H4 (cell line): ENCODE data around the gene DTWD2. TPM values are rescaled to one million over a fixed set of nuclear protein-coding genes. Genes with fewer than 3 reads are reported as not detected.
A peak's percentile ranks its signal among the peaks of the same experiment; 100 is the strongest.
"Not testable (repeated sequence)": the region's sequence is repeated elsewhere in the genome, so short reads cannot be mapped to it uniquely, and the experiment has no call there.

Source experiments
- DNase-seq: peaks from one replicate; pipeline ENCODE4 v3.0.0-alpha.2; 2015; ENCODE audit warnings: low spot score
- total RNA-seq: library from RNA; depleted of rRNA; stranded (reverse); fragments of >200 nt; shearing (Covaris generic); gene quantifications from 2 replicates; pipeline ENCODE4 v1.2.3, GENCODE V29; 2014

DTWD2 gene
- total RNA-seq, 1 experiment from 2014 or later = 8.7 TPM

DNA sequence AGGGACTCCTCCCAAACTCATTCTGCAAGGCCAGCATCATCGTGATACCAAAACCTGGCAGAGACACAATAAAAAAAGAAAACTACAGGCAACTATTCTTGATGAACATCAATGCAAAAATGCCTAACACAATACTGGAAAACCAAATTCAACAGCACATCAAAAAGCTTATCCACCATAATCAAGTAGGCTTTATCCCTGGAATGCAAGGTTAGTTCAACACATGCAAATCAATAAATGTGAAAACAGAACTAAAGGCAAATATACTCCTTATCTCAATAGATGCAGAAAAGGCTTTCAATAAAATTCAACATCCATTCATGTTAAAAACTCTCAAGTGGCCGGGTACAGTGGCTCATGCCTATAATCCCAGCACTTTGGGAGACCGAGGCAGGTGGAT, 111.5 kb downstream of the DTWD2 start:
- DNase-seq = not testable (repeated sequence)

DNA sequence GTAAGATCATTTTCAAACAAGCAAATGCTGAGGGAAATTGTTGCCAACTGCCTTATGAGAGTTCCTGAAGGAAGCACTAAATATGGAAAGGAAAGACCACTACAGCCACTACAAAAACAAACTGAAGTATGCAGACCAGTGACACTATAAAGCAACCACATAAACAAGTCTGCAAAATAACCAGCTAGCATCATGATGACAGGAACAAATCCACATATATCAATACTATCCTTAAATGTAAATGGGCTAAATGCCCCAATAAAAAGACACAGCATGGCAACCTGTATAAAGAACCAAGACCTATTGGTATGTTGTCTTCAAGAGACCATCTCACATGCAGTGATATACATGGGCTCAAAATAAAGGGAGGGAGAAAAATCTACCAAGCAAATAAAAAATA, 113.2 kb downstream of the DTWD2 start:
- no peak for DNase-seq

DNA sequence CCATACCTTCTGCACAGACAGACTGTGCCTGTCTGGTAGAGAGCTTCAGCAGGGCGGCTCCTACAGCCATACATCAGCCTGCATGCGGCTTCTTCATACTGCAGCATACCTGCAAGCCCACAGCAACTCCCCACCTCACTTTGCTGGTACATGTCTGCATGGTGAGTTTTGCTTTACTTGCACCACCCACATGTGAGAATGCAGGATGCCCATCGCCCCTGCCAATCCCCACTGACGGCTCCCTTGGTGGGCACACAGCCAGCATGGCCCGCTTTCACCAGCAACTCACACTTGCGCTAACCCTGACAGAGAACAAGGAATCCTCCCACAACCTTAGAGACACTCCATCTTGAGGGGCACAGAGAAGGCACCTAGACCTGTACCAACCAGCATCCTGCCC, 114.9 kb downstream of the DTWD2 start:
- no peak for DNase-seq

DNA sequence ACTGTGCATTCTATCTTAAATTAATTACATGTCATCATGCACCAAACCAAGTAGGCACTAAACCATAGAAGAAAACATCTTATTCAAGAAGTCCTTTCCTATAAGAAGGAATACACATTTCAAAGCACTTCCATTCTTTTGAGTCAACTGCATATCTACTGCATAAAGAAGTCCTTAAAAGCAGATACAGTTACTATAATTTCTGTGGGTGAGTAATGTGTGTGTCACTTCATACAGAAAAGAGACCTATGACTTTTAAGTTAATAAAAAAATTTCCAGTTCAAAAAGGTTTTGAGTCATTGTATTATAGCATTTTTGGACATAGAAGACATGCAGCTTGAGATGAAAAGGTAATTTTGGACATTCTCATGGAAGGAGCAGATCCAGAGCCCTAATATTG, 125.0 kb downstream of the DTWD2 start:
- no peak for DNase-seq

DNA sequence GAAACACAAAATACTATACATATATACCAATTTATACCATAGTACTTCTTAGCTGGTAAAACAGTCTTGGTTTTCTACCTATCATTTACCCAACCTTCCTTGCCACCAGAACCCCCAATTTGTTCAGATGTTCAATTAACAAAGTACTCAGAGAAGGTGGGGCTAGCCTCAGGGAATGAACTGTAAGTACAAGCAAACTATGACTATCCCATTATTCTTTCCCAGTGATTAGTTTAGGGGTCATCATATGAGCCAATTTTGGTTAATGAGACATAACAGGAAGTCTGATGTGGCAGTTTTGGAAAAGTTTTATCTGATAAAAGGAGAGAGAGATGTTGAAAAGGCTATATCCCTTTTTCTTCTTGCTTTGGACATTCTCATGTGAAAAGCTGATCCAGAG, 125.8 kb downstream of the DTWD2 start:
- no peak for DNase-seq

DNA sequence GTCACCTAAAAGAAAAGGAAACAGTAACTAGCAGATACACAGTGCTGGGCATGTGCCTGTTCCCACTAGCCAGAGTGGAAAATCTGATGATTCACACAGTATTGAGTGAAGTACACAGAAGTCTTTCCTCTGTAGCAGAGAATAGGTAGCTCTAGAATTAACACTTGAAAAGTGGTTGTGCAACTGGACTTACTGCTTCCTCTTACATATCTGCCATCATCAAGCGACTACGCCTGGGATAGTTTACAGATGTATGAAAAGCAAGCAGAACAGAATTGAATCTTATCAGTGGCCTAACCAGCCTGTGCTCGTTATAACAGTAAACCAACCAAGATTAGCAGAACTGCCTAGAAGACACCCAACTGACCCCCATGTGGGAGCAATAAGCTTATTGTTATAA, 130.6 kb downstream of the DTWD2 start:
- DNase-seq = peak; percentile 67

DNA sequence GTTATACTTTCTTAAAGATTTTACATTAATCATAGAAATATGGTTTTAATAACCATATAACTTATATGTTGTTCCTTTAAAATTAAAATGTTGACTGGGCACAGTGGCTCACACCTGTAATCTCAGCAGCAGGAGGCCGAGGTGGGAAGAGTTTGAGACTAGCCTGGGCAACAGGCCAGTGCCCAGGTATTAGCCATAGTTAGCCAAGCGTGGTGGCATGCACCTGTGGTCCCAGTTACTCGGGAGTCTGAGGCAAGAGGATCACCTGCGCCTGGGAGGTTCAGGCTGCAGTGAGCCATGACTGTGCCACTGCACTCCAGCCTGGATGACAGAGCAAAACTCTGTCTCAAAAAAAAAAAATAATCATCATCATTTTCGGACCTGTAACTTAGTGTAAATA, 133.5 kb downstream of the DTWD2 start:
- DNase-seq = no peak

DNA sequence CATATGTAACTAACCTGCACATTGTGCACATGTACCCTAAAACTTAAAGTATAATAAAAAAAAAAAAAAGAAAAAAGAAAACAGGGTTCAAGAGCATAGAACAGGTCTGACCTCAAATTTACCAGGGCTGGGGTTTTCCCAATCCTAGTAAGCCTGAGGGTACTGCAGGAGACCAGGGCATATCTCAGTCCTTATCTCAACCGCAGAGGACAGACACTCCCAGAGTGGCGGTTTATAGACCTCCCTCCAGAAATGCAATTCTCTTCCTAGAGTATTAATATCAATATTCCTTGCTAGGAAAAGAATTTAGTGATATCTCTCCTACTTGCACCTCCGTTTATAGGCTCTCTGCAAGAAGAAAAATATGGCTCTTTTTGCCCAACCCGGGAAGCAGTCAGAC, 136.6 kb downstream of the DTWD2 start:
- not testable (repeated sequence) for DNase-seq

DNA sequence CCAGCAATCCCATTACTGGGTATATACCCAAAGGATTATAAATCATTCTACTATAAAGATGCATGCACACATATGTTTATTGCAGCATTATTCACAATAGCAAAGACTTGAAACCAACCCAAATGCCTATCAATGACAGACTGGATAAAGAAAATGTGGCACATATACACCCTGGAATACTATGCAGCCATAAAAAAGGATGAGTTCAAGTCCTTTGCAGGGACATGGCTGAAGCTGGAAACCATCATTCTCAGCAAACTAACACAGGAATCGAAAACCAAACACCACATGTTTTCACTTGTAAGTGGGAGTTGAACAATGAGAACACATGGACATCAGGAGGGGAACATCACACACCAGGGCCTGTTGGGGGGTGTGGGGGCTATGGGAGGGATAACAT, 138.8 kb downstream of the DTWD2 start:
- not testable (repeated sequence) for DNase-seq

DNA sequence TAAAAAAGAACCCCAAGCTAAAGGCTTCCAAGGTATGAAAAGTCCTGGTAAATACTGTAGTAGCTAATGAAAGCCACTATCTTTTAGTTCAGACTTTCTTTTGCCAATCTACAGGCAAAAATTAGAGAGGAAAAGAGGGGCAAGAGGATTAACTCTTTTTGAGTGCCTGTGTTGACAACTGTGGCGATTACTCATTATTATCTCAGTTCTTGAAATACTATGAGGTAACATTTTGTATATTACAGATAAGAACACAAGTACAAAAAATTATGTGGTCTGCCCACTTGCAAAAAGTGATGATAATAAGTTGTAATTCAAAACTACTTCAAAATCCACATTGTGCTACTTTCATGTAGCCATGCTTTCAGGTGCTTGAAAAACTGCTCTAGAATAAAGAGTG, 144.0 kb downstream of the DTWD2 start:
- no peak for DNase-seq

DNA sequence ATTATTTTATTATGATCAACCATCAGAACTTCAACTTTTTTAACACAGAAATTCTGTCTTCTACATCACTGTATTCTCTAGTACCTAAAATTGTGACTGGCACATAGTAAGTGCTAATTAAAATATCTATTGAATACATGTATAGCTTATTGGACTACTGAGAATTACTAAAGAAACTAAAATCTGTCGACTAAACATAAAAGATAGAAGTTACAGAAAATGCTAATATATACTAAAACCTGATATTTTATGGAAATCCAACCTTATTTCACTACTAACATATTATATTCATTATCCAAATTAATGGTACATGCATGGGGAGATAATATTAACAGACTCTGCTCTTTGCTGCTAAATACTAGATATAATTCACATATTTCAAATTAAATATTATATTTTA, 153.6 kb downstream of the DTWD2 start:
- DNase-seq = no peak

DNA sequence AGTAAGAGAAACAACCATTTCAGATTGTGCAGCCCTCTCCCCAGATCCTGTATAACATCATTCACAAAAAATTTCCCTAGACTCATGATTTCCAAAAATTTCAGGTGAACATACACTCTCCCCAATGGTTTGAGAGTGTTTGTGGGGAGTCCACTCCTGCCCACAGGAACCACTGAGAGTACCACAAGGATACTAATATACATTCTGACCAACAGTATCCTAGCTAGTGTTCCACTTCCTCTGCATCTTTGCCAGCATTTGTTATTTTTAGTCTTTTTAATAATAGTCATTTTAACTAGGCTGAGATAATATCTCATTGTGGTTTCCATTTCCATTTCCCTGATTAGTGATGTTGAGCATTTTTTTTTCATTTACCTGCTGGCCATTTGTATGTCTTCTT, 155.4 kb downstream of the DTWD2 start:
- no peak for DNase-seq

DNA sequence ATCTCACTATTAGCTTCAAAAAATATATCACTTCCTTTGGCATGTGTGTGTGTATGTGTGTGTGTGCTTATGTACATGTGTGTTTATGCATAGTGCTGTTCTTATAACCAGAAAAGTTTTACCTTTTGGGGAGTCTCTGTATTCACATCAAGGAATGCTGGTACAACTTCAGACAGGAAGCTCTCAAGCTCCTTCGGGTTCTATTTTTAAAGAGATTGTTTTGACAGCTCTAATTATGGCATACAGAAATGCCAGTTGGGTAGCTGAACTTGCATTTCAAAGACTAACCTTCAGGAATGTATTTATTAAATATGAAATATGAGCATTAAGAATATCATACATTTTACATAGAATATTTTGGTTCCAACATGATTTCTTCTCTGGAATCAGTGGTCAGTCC, 163.1 kb downstream of the DTWD2 start:
- DNase-seq = no peak

DNA sequence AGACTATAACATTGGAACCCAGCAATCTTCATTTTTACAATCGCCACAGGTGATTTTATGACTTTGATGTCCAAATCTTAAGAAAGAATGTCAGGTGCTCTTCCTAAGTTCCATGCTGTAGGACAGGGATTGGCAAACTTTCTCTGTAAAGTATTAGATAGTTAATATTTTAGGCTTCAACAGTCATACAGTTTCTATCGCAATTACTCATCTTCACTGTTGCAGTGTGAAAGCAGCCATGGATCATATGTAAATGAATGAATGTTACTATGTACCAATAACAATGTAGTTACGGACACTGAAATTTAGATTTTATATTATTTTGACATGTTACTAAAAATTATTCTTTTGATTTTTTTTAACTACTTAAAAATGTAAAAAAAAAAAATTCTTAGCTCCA, 169.7 kb downstream of the DTWD2 start:
- no peak for DNase-seq

DNA sequence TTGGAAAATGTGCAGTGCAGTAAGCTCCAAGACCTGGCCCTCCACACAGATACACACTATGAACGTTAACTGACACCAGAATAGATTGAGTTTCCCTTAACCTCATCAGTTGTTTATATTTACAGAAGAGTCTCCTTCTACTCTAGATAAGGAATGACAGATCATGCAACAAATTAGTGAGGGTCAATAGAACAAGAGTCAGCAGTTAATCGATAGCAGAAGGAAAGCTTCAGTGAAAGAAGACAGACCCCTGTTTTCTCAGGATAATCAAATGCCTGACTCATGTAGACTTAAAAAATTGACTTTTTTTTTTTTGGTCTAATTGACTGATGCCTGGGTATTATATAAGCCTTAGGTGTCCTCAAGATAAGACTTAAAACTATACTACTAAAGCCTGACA, 179.9 kb downstream of the DTWD2 start:
- no peak for DNase-seq

DNA sequence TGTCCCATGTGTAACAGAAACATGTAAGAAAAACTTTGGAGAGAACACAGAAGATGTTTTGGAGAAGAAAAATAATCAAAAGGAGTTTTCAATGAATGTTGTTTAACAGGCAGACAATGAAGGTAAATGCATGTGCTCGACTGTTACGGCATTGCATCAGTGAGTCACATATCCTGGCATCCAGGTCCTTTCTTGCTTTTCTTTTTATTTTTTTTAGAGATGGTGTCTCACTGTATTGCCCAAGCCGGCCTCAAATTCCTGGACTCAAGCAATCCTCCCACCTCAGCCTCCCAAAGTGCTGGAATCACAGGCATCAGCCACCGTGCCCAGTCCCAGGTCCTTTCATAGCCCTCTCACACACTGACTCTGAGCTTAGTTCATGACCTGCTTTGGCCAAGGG, 181.8 kb downstream of the DTWD2 start:
- DNase-seq = no peak

DNA sequence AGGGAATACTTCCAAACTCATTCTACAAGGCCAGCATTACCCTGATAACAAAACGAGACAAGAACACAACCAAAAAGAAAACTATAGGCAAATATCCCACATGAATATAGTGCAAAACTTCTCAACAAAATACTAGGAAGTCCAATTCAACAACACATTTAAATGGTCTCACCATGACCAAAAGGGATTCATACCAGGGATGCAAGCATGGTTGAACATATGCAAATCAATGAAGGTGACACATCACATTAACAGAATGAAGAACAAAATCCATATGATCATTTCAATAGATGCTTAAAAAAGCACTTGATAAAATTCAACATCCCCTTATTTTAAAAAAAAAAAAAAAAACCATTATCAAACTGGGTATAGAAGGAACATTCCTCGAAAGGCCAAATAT, 186.0 kb downstream of the DTWD2 start:
- no peak for DNase-seq

DNA sequence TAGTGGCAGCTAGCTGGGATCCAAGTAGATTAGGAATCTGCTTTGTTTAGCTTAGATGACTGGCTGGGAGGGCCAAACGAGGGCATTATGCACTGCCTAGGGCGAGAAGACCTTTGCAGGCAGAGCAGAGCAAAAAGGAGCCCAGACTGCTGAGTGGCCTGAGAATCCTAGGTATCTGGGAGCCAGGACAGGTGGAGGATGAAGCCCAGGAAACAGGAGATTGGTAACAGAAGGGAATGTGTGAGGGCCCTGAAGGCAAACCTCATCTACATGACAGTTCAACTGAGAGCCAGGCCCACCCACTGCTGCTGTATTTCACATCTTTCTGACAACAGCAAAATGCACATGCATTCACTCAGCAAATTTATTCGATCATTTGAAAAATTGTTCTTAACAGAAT, 192.3 kb downstream of the DTWD2 start:
- DNase-seq = no peak

DNA sequence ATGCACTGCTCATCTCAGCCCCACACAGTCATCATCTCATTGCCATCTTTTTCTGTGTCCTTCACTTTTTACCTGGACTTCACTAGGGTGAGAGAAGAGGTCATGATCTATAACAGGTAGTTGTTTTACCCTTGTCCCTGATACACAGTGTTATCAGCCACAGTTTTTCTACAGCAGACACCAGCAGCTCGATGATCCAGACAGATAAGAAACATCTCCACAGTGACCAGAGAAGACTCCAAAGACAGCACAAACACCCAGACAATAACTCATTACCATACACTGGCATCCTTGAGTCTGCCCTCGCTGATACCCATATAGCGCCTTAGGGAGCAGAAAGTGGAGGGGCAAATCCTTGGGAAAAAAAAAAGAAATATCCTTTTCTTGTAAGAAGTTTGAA, 194.1 kb downstream of the DTWD2 start:
- no peak for DNase-seq

DNA sequence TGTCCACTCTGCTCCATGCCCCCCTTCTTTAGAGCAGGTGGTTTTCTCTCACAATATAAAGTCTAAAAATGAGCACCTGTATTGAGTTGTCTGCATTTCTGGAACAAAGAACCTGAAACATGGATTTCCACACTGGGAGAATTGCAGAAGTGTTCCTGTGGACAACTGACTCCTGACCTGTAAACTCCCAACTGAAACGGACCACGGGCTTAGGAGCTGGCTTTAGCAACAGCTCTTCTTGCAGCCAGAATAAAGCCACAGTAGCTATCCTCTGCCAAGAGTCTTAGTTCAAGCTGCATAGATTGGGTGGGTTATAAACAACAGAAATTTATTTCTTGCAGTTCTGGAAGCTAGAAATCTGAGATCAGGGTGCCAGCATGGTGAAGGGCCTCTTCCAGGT, 194.7 kb downstream of the DTWD2 start:
- DNase-seq = no peak

DNA sequence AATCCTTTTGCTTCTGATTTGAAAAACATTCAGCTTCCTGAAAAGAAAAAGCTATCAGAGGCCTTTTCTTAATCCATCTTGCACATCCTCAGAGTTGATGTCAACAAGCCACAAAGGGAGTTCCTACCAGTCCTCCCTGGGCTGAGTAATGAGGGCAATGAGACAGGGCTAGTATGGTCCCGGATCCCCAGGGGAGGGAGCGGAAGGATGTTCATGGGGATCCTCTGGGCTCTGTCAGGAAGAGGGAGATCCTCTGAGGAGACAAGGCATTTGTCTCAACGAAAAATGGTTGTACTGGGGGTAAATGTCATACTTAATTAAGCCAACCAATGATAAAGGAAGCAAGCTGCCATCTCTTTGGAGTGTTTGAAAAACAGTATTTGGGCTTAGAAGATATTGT, 195.3 kb downstream of the DTWD2 start:
- no peak for DNase-seq

DNA sequence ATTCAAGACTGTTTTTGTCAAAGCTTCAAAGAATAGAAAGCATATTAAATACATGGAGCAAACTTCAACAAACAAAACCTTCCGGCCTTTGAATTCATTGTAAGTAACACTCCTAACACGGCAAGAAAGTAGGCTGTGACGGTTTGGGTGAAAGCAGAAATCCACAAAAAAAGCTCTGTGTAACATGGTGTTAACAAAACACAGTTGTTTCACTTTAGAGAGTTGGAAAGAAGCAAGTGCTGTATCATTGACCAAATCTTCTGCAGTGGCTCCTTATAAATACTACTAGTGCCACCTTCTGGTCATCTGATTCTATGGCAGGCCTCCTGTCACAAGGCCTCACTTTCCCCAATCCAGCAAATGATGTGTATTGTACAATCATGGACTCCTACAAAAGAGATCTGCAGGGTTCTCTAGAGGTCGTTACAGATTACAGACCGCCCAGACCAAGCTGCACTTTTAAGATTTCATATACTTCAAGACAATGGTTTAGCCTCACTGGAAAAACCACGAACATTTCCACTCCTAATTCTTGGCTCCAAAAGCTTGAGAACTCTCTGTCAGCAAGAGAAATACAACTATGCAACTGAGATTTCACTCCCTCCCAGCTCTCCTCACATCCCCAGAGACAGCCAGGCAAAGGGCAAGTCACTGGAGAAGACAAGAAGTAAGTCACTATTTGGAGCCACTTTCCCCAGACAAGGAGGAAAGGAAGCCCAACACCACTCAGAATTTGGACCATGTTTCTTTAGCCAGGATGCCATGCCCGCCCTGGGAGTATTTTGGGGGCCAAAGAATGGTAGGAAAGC, 196.2 kb downstream of the DTWD2 start:
- peak; percentile 87 for DNase-seq

DNA sequence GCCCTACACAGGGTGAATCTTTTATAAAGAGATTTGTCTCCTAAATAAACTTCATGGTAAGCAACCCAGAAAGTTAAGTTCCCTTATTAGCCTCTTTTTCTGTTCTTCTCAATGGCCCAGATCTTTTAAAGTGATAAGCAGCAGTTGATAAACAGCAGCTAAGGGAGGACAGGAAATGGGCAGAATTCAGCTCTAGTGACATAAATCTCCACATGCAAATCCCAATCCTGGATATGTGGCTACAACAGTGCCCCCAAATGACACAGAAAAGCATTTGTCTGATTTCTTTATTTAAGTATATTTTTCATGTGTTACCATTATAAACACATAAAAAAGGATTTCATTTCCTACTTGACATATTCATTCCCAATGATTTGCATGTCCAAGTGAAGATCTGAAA, 199.0 kb downstream of the DTWD2 start:
- peak; percentile 39 for DNase-seq

DNA sequence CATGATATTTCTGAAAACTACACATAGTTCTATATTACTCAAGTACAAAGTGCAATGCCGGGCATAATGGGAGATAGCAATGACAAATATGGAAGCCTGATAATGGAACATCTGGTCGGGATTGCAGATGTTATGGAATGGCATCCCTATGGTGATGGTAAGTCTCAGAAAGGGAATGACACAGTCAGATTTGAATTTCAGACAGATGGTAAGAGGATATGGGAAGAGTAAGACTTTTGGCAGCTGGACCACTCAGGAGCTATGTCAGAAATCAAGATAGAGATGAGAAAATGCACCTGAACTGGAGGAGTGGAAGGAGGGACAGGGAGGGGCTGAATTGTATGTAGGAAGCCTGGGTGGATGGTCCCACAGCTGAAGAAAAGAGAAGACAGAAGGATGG, 200.0 kb downstream of the DTWD2 start:
- no peak for DNase-seq
